HG02870 (cell line): ENCODE data around the gene TMEM130.
"Not testable (repeated sequence)": the region's sequence is repeated elsewhere in the genome, so short reads cannot be mapped to it uniquely, and the experiment has no call there.

Source experiments
- ATAC-seq: cut with Tn5 transposase; IDR thresholded peaks from one replicate; pipeline ENCODE4 v1.9.1; 2021; ENCODE audit warnings: mild to moderate bottlenecking, moderate library complexity; ENCODE audit not compliant: unreplicated experiment

TMEM130 gene

DNA sequence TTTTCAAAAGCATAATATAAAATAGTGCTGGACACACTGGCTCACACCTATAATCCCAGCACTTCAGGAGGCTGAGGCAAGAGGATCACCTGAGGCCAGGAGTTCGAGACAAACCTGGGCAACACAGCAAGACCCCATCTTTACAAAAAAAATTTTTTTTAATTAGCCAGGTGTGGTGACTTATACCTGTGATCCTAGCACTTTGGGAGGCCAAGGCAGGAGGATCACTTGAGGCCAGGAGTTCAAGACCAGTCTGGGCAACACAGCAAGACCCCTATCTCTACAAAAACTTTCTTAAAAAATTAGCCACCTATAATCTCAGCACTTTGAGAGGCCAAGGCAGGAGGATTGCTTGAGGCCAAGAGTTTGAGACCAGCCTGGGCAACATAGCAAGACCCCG, 27.3 kb downstream of the TMEM130 start:
- not testable (repeated sequence) for ATAC-seq

DNA sequence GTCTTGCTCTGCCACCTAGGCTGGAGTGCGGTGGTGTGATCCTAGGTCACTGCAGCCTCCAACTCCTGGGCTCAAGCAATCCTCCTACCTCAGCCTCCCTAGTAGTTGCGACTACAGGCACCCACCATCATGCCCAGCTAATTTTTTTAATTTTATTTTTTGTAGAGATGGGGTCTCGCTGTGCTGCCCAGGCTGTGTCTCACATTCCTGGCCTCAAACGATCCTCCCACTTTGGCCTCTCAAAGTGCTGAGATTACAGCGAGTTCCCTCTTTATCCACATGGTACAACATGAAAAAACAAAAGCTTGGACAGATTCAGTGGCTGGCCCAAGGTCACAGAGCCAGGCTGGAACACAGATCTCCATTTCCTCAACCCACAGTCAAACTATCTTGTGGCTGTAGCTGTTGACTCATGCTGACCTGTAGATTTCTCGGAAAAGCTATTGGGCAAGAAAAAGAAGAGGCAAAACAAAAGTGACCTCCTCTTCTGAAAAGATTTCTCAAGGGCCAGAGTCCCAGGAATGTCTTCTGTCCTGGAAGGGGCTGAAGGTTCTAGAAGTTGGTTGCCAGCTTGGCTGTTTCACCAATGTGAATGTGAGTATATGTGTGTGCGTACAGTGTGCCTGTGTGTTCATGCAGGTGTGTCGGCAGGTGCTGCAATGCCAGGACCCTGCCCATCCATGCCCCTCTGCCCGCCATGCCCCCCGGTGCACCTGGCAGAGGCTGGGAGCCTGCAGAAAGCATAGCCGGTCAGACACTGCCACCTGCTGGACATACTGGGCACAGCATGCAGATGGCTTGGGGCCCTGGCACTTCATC, 28.4 kb downstream of the TMEM130 start:
- no peak for ATAC-seq

GRCh38 chr7:98840722-98841121, 29.1 kb downstream of the TMEM130 start:
- ATAC-seq, result no peak

DNA sequence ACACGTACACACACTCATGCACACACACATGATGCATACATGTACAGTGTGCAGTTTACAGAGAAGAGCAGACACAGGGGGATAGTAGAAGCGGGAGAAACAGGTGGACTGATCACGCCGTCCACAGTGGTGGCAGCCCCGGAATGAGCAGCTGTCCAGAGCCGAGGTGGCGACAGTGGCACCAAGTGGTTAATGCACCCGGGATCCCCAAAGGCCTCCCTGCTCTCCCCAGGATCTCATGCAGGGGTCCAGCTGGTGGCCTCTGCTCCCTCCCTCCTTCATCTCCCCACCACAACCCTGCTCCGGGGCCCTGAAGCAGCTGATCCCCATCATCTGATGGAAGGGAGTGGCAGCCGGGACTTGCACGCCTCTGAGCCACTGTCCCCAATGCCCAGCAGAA, 29.7 kb downstream of the TMEM130 start:
- ATAC-seq, result no peak

DNA sequence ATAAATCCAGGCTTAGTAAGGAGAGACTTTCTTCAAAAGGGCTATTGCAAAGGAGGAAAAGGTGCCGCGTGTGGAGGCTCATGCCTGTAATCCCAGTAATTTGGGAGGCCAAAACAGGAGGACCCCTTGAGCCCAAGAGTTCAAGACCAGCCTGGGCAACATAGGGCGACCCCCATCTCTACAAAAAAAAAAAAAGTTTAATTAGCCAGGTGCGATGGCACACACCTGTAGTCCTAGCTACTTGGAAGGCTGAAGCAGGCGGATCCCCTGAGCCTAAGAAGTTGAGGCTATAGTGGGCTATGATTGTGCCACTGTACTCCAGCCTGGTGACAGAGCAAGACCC, 32.2 kb downstream of the TMEM130 start:
- no peak for ATAC-seq

- ATAC-seq, result no peak
These were observed 32.8 kb downstream of the TMEM130 start for GRCh38 chr7:98836811-98837629.

DNA sequence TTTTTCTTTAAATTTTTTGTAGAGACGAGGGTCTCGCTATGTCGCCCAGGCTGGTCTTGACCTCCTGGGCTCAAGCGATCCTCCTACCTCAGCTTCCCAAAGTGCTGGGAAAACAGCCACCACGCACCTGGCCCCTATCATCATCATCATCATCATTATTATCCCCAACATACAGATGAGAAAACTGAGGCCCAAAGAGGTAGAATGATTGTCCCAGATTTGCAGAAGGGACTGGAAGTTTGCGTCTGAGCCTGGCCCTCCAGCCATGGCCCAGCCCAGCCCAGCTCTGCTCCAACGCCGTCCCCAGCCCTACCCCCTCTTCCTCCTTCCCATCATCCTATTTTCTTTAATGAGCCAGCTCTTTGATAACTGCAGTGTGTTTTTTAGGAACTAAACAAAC, 34.9 kb downstream of the TMEM130 start:
- no peak for ATAC-seq

- no peak for ATAC-seq
These were observed 36.8 kb downstream of the TMEM130 start for GRCh38 chr7:98833022-98833421.

GRCh38 chr7:98831641-98832221, 38.1 kb downstream of the TMEM130 start:
- ATAC-seq, result no peak

GRCh38 chr7:98830972-98831548, 38.8 kb downstream of the TMEM130 start:
- ATAC-seq, result no peak

DNA sequence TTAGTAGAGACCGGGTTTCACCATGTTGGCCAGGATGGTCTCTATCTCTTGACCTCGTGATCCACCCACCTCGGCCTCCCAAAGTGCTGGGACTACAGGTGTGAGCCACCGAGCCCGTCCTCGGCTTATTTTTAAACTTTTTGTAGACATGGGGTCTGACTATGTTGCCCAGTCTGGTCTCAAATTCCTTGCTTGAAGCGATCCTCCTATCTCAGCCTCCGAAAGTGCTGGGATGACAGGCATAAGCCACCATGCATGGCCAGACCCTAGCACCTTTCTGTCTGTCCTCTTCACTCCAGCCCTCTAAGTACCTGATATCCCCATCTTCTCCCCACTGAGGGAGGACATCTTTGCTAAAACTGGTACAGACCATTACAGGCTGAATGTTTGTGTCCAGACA, 41.4 kb downstream of the TMEM130 start:
- ATAC-seq, result no peak

- ATAC-seq, result no peak
These were observed 42.6 kb downstream of the TMEM130 start for GRCh38 chr7:98827258-98827657.

- no peak for ATAC-seq
These were observed 43.0 kb downstream of the TMEM130 start for GRCh38 chr7:98826811-98827231.

DNA sequence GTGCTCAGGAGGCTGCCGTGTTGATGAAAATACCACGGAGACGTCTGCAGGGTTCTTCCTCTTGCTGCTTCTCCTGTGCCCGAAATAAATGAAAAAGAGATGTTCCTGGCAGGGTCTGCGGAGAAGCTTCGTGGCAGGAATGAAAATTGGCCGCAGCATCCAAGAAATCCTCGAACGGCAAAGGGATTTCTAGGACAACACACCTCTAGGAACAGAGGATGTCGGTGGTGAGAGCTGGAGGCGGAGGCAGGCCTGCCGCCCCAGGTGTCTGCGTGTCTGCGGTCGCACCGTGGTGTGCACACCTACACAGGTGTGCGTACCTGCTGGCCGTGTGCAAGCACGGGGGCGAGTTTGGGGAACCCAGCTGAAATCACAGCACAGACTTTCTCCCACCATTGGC, 43.4 kb downstream of the TMEM130 start:
- ATAC-seq, result no peak

- no peak for ATAC-seq
These were observed 46.6 kb downstream of the TMEM130 start for GRCh38 chr7:98823226-98823625.

- ATAC-seq, result no peak
These were observed 48.5 kb downstream of the TMEM130 start for GRCh38 chr7:98821348-98821747.

- ATAC-seq, result no peak
These were observed 52.7 kb downstream of the TMEM130 start for GRCh38 chr7:98816967-98817710.

- no peak for ATAC-seq
These were observed 53.6 kb downstream of the TMEM130 start for GRCh38 chr7:98816241-98816640.

DNA sequence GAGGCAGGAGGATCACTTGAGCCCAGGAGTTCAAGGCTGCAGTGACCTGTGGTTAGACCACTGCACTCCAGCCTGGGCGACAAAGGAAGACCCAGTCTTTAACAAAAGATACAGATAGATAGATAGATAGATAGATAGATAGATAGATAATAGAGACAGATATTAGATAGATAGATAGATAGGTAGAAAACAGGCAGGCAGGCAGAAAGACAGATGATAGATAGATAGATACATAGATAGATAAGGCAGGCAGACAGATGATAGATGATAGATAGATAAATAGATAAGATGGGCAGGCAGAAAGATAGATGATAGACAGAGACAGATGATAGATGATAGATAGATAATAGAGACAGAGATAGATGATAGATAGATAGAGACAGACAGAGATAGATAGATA, 54.5 kb downstream of the TMEM130 start:
- ATAC-seq, result no peak

DNA sequence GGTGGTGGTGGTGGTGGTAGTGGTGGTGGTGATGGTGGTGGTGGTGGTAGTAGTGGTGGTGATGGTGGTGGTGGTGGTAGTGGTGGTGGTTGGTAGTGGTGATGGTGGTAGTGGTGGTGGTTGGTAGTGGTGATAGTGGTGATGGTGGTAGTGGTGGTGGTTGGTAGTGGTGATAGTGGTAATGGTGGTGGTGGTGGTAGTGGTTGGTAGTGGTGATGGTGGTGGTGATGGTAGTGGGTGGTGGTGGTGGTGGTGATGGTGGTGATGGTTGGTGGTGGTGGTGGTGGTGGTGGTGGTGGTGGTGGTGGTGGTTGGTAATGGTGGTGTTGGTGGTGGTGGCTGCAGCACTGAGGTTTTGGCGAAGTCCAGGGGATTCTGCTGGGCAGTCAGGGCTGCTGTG, 58.5 kb downstream of the TMEM130 start:
- no peak for ATAC-seq
